ENCODE data around the gene OR9A4. TPM values are rescaled to one million over a fixed set of nuclear protein-coding genes. Genes with fewer than 3 reads are reported as not detected.

OR9A4 gene
- total RNA-seq (2014; rRNA removed; shearing (Covaris generic)) (0.06 TPM in 1 of 2 replicates, not detected in the other), total RNA-seq (2022) (not detected in 2 replicates), Bru-seq, nascent RNA (not detected), BruChase-seq, experiment 1, labeled RNA remaining after a 6-hour chase (percentile 35 among the genes with signal in this experiment), BruChase-seq, experiment 2, labeled RNA remaining after a 2-hour chase (percentile 26 among the genes with signal in this experiment)
- long read RNA-seq = 0 reads

GRCh38 chr7:141916099-141916498 is at the start of gene OR9A4:
Gene OR9A4 (plus strand): TSS chr7:141916399. CDS start chr7:141918876, 2,477 bp downstream.
- CTCF ChIA-PET (ENCODE audit: unreplicated experiment) = no interaction called here

GRCh38 chr7:141866974-141867373 is 49.2 kb upstream of the OR9A4 start:
- Histone ChIP-seq H4K20me1 (ENCODE audit: insufficient read depth, low read length) (no peaks in the 10 kb centered on the region), H3K79me2 (ENCODE audit: insufficient read depth, low read depth, low read length) (no peaks in the 10 kb centered on the region), H3K36me3 (ENCODE audit: insufficient read depth, low read length) (no peaks in the 10 kb centered on the region), H3K9me2 (ENCODE audit: insufficient read depth, low read length) (no peaks in the 10 kb centered on the region), H3K9me3 (ENCODE audit: low read length) (no peaks in the 10 kb centered on the region), H2AFZ (ENCODE audit: low read length) (no peak overlapping the region), H3K4me3 (ENCODE audit: low read depth, low read length, poor library complexity, severe bottlenecking) (no peak overlapping the region), H3K4me1 (ENCODE audit: insufficient read depth, low read length, poor library complexity, severe bottlenecking) (no peaks in the 10 kb centered on the region), H3K27ac (ENCODE audit: low read depth, low read length, poor library complexity, severe bottlenecking) (no peak overlapping the region), H3K4me2 (ENCODE audit: low read length) (no peak overlapping the region)
- POLR2A ChIA-PET = interaction anchor here (0.6 kb wide), 1 partner anchor 1471 kb away, joined by 5 read pairs; no protein-coding TSS in a partner anchor
- TF ChIP-seq EZH2phosphoT487 (IDR thresholded peaks at IDR 0.05; ENCODE audit: borderline replicate concordance, low read depth, low read length) (no peak), CTCF (conservative IDR thresholded peaks at IDR 0.05; ENCODE audit: low read length) (no peak)
- intact Hi-C loops (cut with micrococcal nuclease; ENCODE audit: unreplicated experiment) = no loop called here
- BruUV-seq (replicated peaks) = no TSS peak
- no peak for DNase-seq (ENCODE audit: low spot score)
- CTCF ChIA-PET (ENCODE audit: unreplicated experiment) = no interaction called here

More at GRCh38 chr7:141916099-141916498, at the start of gene OR9A4:
- POLR2A ChIA-PET = no interaction called here
- Histone ChIP-seq H2AFZ (ENCODE audit: low read length) (no peak within 1 kb of the TSS), H3K4me3 (ENCODE audit: low read depth, low read length, poor library complexity, severe bottlenecking) (no peak within 1 kb of the TSS), H3K9me2 (ENCODE audit: insufficient read depth, low read length) (no peaks in the 10 kb centered on the region), H3K79me2 (ENCODE audit: insufficient read depth, low read depth, low read length) (no peaks in the 10 kb centered on the region), H3K9me3 (ENCODE audit: low read length) (no peaks in the 10 kb centered on the region), H3K4me2 (ENCODE audit: low read length) (no peak within 1 kb of the TSS), H4K20me1 (ENCODE audit: insufficient read depth, low read length) (no peaks in the 10 kb centered on the region; the same call in 1 of the 2 replicates), H3K27ac (ENCODE audit: low read depth, low read length, poor library complexity, severe bottlenecking) (no peak within 1 kb of the TSS), H3K36me3 (ENCODE audit: insufficient read depth, low read length) (no peaks in the 10 kb centered on the region), H3K4me1 (ENCODE audit: insufficient read depth, low read length, poor library complexity, severe bottlenecking) (no peaks in the 10 kb centered on the region)
- no TSS peak for BruUV-seq (replicated peaks)
- DNase-seq (ENCODE audit: low spot score) = no peak
- TF ChIP-seq EZH2phosphoT487 (IDR thresholded peaks at IDR 0.05; ENCODE audit: borderline replicate concordance, low read depth, low read length) (no peak), CTCF (conservative IDR thresholded peaks at IDR 0.05; ENCODE audit: low read length) (no peak)
- intact Hi-C loops (cut with micrococcal nuclease; ENCODE audit: unreplicated experiment) = no loop called here

- Histone ChIP-seq H3K79me2 (ENCODE audit: insufficient read depth, low read depth, low read length) (no peaks in the 10 kb centered on the region), H4K20me1 (ENCODE audit: insufficient read depth, low read length) (no peaks in the 10 kb centered on the region), H2AFZ (ENCODE audit: low read length) (no peak overlapping the region), H3K9me2 (ENCODE audit: insufficient read depth, low read length) (no peaks in the 10 kb centered on the region), H3K4me3 (ENCODE audit: low read depth, low read length, poor library complexity, severe bottlenecking) (no peak overlapping the region), H3K27ac (ENCODE audit: low read depth, low read length, poor library complexity, severe bottlenecking) (no peak overlapping the region), H3K9me3 (ENCODE audit: low read length) (no peaks in the 10 kb centered on the region), H3K4me2 (ENCODE audit: low read length) (no peak overlapping the region), H3K36me3 (ENCODE audit: insufficient read depth, low read length) (no peaks in the 10 kb centered on the region), H3K4me1 (ENCODE audit: insufficient read depth, low read length, poor library complexity, severe bottlenecking) (no peaks in the 10 kb centered on the region)
- TF ChIP-seq EZH2phosphoT487 (IDR thresholded peaks at IDR 0.05; ENCODE audit: borderline replicate concordance, low read depth, low read length) (no peak), CTCF (conservative IDR thresholded peaks at IDR 0.05; ENCODE audit: low read length) (no peak)
- DNase-seq (ENCODE audit: low spot score) = no peak
- ChIA-PET POLR2A (no interaction called here), CTCF (ENCODE audit: unreplicated experiment) (no interaction called here)
- intact Hi-C loops (cut with micrococcal nuclease; ENCODE audit: unreplicated experiment) = no loop called here
- BruUV-seq (replicated peaks) = no TSS peak
Observed at GRCh38 chr7:141872931-141873330, 43.3 kb upstream of the OR9A4 start.

Data from OCI-LY7 (cell line).